ENCODE results near the gene BBLN.

Gene BBLN

GRCh38 chr9:128205296-128205944 lies 45.4 kb downstream of the BBLN start:
- TF ChIP-seq CTCF (IDR thresholded peaks at IDR 0.05; ENCODE audit: low read depth, low read length) (no peak), EZH2phosphoT487 (IDR thresholded peaks at IDR 0.05; ENCODE audit: low read depth) (no peak)
- no peak overlapping the region for H3K9ac ChIP-seq (ENCODE audit: low read length)
- H3K79me2 ChIP-seq (ENCODE audit: low read length): no peaks in the 10 kb centered on the region
- H4K20me1 ChIP-seq (ENCODE audit: insufficient read depth, low read length): no peaks in the 10 kb centered on the region
- H2AFZ ChIP-seq (ENCODE audit: low read depth, low read length): no peak overlapping the region
- H3K27me3 ChIP-seq (ENCODE audit: low read depth, low read length): peaks cover 26% of the 10 kb centered on the region
- no peak overlapping the region for H3K27ac ChIP-seq (ENCODE audit: low read length)
- H3K4me1 ChIP-seq (ENCODE audit: low read length): peaks cover 5% of the 10 kb centered on the region; the same call in 1 of the 2 replicates
- H3K9me3 ChIP-seq (ENCODE audit: insufficient read depth, low read length): no peaks in the 10 kb centered on the region
- H3K4me3 ChIP-seq (ENCODE audit: low read length): no peak overlapping the region
- H3K4me2 ChIP-seq (ENCODE audit: low read length): no peak overlapping the region
- no peaks in the 10 kb centered on the region for H3K36me3 ChIP-seq (replicated peaks; ENCODE audit: low read depth, low read length)

GRCh38 chr9:128206484-128206883 lies 46.4 kb downstream of the BBLN start:
- Histone ChIP-seq H3K27me3 (ENCODE audit: low read depth, low read length) (peaks cover 26% of the 10 kb centered on the region), H3K4me2 (ENCODE audit: low read length) (no peak overlapping the region), H3K4me3 (ENCODE audit: low read length) (no peak overlapping the region), H4K20me1 (ENCODE audit: insufficient read depth, low read length) (no peaks in the 10 kb centered on the region), H3K79me2 (ENCODE audit: low read length) (no peaks in the 10 kb centered on the region), H3K9ac (ENCODE audit: low read length) (no peak overlapping the region), H3K36me3 (replicated peaks; ENCODE audit: low read depth, low read length) (no peaks in the 10 kb centered on the region), H3K27ac (ENCODE audit: low read length) (no peak overlapping the region), H3K4me1 (ENCODE audit: low read length) (peaks cover 5% of the 10 kb centered on the region; the same call in 1 of the 2 replicates), H3K9me3 (ENCODE audit: insufficient read depth, low read length) (no peaks in the 10 kb centered on the region), H2AFZ (ENCODE audit: low read depth, low read length) (no peak overlapping the region)
- TF ChIP-seq EZH2phosphoT487 (IDR thresholded peaks at IDR 0.05; ENCODE audit: low read depth) (no peak), CTCF (IDR thresholded peaks at IDR 0.05; ENCODE audit: low read depth, low read length) (no peak)

GRCh38 chr9:128206916-128207910 lies 47.1 kb downstream of the BBLN start:
- no peak overlapping the region for H3K9ac ChIP-seq (ENCODE audit: low read length)
- no peak overlapping the region for H2AFZ ChIP-seq (ENCODE audit: low read depth, low read length)
- TF ChIP-seq CTCF (IDR thresholded peaks at IDR 0.05; ENCODE audit: low read depth, low read length) (no peak), EZH2phosphoT487 (IDR thresholded peaks at IDR 0.05; ENCODE audit: low read depth) (no peak)
- no peaks in the 10 kb centered on the region for H4K20me1 ChIP-seq (ENCODE audit: insufficient read depth, low read length)
- H3K79me2 ChIP-seq (ENCODE audit: low read length): no peaks in the 10 kb centered on the region
- H3K9me3 ChIP-seq (ENCODE audit: insufficient read depth, low read length): no peaks in the 10 kb centered on the region
- no peak overlapping the region for H3K4me2 ChIP-seq (ENCODE audit: low read length)
- H3K27me3 ChIP-seq (ENCODE audit: low read depth, low read length): peaks cover 34% of the 10 kb centered on the region
- H3K36me3 ChIP-seq (replicated peaks; ENCODE audit: low read depth, low read length): no peaks in the 10 kb centered on the region
- H3K27ac ChIP-seq (ENCODE audit: low read length): no peak overlapping the region
- peaks cover 5% of the 10 kb centered on the region; the same call in 1 of the 2 replicates for H3K4me1 ChIP-seq (ENCODE audit: low read length)
- H3K4me3 ChIP-seq (ENCODE audit: low read length): no peak overlapping the region

GRCh38 chr9:128208386-128208785 lies 48.3 kb downstream of the BBLN start:
- Histone ChIP-seq H3K36me3 (replicated peaks; ENCODE audit: low read depth, low read length) (no peaks in the 10 kb centered on the region), H2AFZ (ENCODE audit: low read depth, low read length) (no peak overlapping the region), H3K4me1 (ENCODE audit: low read length) (no peaks in the 10 kb centered on the region), H3K9ac (ENCODE audit: low read length) (no peak overlapping the region), H3K79me2 (ENCODE audit: low read length) (no peaks in the 10 kb centered on the region), H3K4me3 (ENCODE audit: low read length) (no peak overlapping the region), H3K9me3 (ENCODE audit: insufficient read depth, low read length) (no peaks in the 10 kb centered on the region), H4K20me1 (ENCODE audit: insufficient read depth, low read length) (no peaks in the 10 kb centered on the region), H3K27ac (ENCODE audit: low read length) (no peak overlapping the region), H3K27me3 (ENCODE audit: low read depth, low read length) (peaks cover 39% of the 10 kb centered on the region), H3K4me2 (ENCODE audit: low read length) (no peak overlapping the region)
- no peak for TF ChIP-seq EZH2phosphoT487 (IDR thresholded peaks at IDR 0.05; ENCODE audit: low read depth)
- no peak for TF ChIP-seq CTCF (IDR thresholded peaks at IDR 0.05; ENCODE audit: low read depth, low read length)
